SIG-M5 (cell line): ENCODE results near the gene THOC2.
A peak's percentile ranks its signal among the peaks of the same experiment; 100 is the strongest.
"Not testable (repeated sequence)": the region's sequence is repeated elsewhere in the genome, so short reads cannot be mapped to it uniquely, and the experiment has no call there.

Source experiments
- DNase-seq: peaks from one replicate; lab custom pipeline; 2025; lab: John Stamatoyannopoulos, UW

The THOC2 gene

GRCh38 chrX:123735137-123735536, 2.3 kb upstream of the THOC2 start:
- DNase-seq = not testable (repeated sequence)

- not testable (repeated sequence) for DNase-seq
These were observed 1.2 kb upstream of the THOC2 start for GRCh38 chrX:123734079-123734478.

GRCh38 chrX:123731987-123732669, 724 bp downstream of the THOC2 start:
- no peak for DNase-seq

GRCh38 chrX:123731258-123731986, 1.4 kb downstream of the THOC2 start:
- DNase-seq = no peak

- no peak for DNase-seq
These were observed 4.3 kb downstream of the THOC2 start for GRCh38 chrX:123728554-123728953.

- DNase-seq = no peak
These were observed 4.8 kb downstream of the THOC2 start for GRCh38 chrX:123728016-123728415.

- not testable (repeated sequence) for DNase-seq
These were observed 10.7 kb downstream of the THOC2 start for GRCh38 chrX:123722193-123722592.

- no peak for DNase-seq
These were observed 12.4 kb downstream of the THOC2 start for GRCh38 chrX:123720486-123720885.

- no peak for DNase-seq
These were observed 19.0 kb downstream of the THOC2 start for GRCh38 chrX:123713841-123714240.

- DNase-seq = no peak
These were observed 19.4 kb downstream of the THOC2 start for GRCh38 chrX:123713434-123713833.

GRCh38 chrX:123711201-123711600, 21.7 kb downstream of the THOC2 start:
- DNase-seq = not testable (repeated sequence)

- DNase-seq = no peak
These were observed 28.1 kb downstream of the THOC2 start for GRCh38 chrX:123704781-123705180.

- no peak for DNase-seq
These were observed 33.8 kb downstream of the THOC2 start for GRCh38 chrX:123698979-123699520.

GRCh38 chrX:123696334-123696733, 36.5 kb downstream of the THOC2 start:
- no peak for DNase-seq

- no peak for DNase-seq
These were observed 37.6 kb downstream of the THOC2 start for GRCh38 chrX:123695242-123695641.

- DNase-seq = no peak
These were observed 41.1 kb downstream of the THOC2 start for GRCh38 chrX:123691776-123692175.

- no peak for DNase-seq
These were observed 44.3 kb downstream of the THOC2 start for GRCh38 chrX:123688524-123688923.

GRCh38 chrX:123685232-123685631, 47.6 kb downstream of the THOC2 start:
- DNase-seq = peak; percentile 50

- no peak for DNase-seq
These were observed 50.7 kb downstream of the THOC2 start for GRCh38 chrX:123682186-123682585.

GRCh38 chrX:123679733-123680460, 53.0 kb downstream of the THOC2 start:
- DNase-seq = not testable (repeated sequence)

- no peak for DNase-seq
These were observed 57.7 kb downstream of the THOC2 start for GRCh38 chrX:123675154-123675553.

- DNase-seq = no peak
These were observed 59.0 kb downstream of the THOC2 start for GRCh38 chrX:123673813-123674212.

- DNase-seq = no peak
These were observed 67.7 kb downstream of the THOC2 start for GRCh38 chrX:123665197-123665596.
